NCI-H187 (cell line): ENCODE data around the gene KRT7.

Source experiments
- DNase-seq, 2 experiments: peaks; one replicate each; lab custom pipeline; 2025; lab: John Stamatoyannopoulos, UW

Gene KRT7

GRCh38 chr12:52211716-52212585 is 21.1 kb upstream of the KRT7 start:
- DNase-seq: no peak

- DNase-seq: no peak
Observed at GRCh38 chr12:52212701-52213563, 20.1 kb upstream of the KRT7 start.

DNA sequence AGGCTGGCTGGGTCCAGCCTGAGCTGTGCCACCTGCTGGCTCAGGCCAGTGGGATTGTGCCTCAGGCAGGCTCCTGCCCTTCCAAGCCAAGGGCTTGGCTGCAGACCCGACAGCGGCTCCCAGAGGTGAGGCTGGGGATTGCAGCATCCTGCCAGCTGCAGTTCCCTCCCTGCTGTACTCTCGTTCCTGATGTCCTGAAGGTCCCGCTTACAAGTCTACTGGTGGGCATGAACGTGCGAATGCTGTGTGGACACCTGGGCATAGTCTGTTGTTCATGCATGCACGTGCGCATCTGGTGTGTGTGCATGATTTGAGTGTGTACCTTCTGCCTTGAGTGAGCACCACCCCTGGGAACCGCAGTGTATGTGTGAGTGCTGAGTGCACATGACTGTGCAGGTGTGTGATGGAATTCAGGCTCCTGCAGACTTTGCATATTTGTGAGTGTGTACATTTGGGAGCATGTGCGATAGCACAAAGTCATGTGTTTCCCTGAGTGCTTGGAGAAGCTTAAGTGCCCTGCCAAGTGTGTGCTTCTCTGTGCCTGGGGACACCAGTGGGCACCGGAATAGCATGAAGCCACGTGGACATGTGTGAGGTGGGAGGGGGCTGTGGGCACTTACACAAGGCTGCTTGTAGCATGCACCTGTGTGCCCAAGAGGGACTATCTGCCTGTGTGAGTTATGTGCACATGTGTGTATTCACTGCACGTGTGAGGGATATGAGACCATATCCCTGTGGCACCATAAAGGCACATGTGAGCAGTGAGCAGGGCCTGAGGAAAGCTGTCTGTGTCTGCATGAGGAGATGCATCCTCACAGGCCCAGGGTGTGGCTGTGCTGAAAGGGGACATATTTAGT is 19.3 kb upstream of the KRT7 start:
- peak; percentile 26 to 51 for DNase-seq

- DNase-seq: no peak
Observed at GRCh38 chr12:52214421-52214802, 18.6 kb upstream of the KRT7 start.

DNA sequence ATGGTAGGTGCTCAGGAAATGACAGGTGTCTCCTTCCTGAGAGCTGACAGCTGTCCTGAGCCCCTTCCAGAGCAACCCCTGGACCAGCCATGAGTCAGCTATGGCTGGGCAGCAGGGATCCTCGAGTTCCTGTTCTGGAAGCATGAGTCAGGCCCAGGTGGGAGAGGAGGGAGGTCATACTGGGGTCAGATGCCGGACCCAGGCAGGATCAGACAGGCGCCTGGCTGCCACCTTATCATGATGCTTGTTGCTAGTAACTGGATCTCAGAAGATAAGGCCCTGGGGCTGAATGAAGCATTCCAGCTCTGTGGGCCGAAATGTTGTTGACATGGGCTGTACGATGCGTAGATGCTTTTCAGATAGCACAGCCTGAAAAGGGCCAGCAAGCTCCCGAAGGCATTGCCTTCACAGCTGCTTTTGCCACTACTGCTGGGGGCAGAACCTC is 17.4 kb upstream of the KRT7 start:
- DNase-seq: no peak

GRCh38 chr12:52216100-52216499 is 16.9 kb upstream of the KRT7 start:
- DNase-seq: no peak

GRCh38 chr12:52216807-52217206 is 16.2 kb upstream of the KRT7 start:
- no peak for DNase-seq

- no peak for DNase-seq
Observed at GRCh38 chr12:52217223-52217622, 15.8 kb upstream of the KRT7 start.

DNA sequence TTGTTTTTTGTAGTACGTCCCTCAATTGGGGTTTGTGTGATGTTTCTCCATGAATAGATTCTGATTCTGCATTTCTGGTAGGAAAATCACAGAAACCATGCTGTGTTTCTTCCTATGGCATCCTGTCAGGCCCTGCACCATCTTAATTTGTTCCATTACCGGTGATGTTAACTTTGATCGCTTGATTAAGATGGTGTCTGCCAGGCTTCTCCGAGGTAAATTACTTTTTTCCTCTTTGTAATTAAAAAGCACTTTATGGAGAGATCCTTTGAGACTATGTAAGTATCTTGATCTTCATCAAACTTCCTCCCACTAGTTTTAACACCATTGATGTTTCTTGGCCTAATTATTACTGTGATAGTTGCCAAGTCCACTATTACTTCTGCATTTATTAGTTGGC is 15.0 kb upstream of the KRT7 start:
- DNase-seq: no peak

- DNase-seq: no peak
Observed at GRCh38 chr12:52220477-52220876, 12.6 kb upstream of the KRT7 start.

GRCh38 chr12:52221070-52221781 is 11.8 kb upstream of the KRT7 start:
- DNase-seq: no peak

- DNase-seq: peak in 1 of 2 experiments; percentile 16
Observed at GRCh38 chr12:52221912-52222457, 11.1 kb upstream of the KRT7 start.

DNA sequence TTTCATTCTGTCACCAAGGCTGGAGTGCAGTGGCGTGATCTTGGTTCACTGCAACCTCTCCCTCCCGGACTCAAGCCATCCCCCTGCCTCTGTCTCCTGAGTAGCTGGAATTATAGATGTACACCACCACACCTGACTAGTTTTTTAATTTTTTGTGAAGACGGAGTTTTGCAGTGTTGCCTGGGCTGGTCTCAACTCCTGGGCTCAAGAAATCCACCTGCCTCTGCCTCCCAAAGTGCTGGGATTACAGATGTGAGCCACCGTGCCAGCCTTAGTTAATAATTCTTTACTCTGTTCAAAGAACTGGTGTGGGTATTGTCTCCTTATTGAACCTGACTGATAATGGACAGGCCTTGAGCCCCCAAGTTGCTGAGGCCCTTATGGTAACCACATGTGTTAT is 10.4 kb upstream of the KRT7 start:
- DNase-seq: no peak

DNA sequence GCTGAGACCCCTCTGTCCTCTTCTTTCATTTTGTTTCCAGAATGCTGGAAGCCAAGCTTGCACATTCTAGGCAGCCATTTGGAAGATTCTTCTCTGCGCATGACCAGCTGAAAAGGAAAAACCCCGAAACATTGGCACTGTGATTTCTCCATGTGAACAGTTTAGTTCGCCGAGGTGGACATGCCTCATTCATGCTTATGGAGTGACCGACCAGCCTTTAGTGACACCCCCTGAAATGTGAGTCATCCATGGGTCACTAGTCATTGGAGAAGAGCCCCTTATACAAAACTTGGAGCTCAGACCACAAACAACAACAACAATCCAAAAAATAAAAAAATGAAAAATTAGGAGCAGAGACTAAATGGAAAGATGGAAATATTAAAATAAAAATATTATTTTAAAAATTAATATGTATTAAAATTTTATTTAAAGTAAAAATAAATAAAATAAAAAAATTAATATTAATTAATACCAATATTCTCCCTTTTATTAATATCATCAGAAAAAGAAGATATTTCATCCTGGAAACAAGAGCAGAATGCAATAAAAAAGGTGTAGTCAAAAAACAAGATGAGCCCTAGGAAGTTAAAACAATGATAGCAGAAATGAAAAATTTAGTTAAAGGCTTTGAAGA is 9.5 kb upstream of the KRT7 start:
- DNase-seq: no peak

DNA sequence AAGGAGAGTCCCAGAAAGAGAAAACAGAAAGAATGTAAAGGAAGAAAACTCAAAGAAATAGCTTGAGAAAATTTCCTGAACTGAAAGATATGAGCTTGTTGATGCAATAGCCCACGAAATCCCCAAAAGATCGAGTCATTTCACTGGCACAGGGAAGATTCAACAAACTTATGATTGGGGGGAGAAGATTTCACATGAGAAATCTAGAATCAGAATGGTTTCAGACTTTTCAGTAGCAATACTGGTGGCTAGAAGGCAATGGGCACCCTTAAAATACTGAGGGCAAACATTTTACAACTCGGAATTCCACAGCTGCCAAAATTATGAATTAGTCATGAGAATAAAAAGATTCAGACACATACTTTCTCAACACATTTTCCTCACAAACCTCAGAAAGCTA is 8.9 kb upstream of the KRT7 start:
- DNase-seq: no peak

DNA sequence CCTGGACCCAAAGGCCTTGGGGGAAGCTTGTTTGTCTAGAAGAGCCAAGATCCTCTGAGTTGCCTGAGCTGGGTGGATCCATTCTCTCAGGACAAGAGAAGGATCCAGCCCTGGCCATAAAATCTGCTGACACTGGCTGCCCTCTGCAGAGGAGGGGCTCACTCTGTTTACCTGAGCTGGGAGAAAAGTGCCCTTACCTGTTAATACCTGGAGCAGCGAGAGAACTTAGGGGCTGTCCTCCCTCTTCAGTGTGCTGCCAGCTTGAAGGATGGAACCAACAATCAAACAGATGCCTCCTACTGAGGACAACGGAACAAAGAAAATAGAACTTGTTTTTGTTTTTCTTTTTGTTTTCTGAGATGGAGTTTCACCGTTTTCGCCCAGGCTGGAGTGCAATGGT is 7.3 kb upstream of the KRT7 start:
- no peak for DNase-seq

DNA sequence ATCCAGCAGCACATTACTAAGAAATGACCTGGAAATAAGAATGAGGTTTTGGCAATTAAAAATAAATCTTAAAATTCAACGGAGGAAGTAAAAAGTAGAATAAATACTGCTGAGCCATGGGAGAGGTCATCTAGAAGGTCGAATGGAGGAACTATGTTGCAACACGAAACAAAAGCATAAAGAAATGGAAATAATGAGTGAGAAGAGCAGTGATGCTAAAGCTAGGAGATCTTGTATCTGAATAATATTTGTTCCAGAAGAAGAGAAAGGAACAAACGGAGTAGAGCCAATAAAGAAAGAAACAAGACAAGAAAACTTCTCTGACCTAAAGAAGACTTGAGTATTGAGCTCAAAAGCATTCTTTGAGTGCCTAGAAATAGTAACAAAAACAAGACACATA is 6.6 kb upstream of the KRT7 start:
- DNase-seq: no peak

- DNase-seq: no peak
Observed at GRCh38 chr12:52227606-52228166, 5.4 kb upstream of the KRT7 start.

- DNase-seq: no peak
Observed at GRCh38 chr12:52228366-52228765, 4.7 kb upstream of the KRT7 start.

GRCh38 chr12:52228931-52229330 is 4.1 kb upstream of the KRT7 start:
- no peak for DNase-seq
